HG03159 (cell line): ENCODE data around the gene SLC2A11.
"Not testable (repeated sequence)": the region's sequence is repeated elsewhere in the genome, so short reads cannot be mapped to it uniquely, and the experiment has no call there.

ENCODE experiments used
- ATAC-seq: cut with Tn5 transposase; IDR thresholded peaks from one replicate; pipeline ENCODE4 v1.9.1; 2021; ENCODE audit warnings: mild to moderate bottlenecking, moderate library complexity; ENCODE audit not compliant: unreplicated experiment

The SLC2A11 gene

DNA sequence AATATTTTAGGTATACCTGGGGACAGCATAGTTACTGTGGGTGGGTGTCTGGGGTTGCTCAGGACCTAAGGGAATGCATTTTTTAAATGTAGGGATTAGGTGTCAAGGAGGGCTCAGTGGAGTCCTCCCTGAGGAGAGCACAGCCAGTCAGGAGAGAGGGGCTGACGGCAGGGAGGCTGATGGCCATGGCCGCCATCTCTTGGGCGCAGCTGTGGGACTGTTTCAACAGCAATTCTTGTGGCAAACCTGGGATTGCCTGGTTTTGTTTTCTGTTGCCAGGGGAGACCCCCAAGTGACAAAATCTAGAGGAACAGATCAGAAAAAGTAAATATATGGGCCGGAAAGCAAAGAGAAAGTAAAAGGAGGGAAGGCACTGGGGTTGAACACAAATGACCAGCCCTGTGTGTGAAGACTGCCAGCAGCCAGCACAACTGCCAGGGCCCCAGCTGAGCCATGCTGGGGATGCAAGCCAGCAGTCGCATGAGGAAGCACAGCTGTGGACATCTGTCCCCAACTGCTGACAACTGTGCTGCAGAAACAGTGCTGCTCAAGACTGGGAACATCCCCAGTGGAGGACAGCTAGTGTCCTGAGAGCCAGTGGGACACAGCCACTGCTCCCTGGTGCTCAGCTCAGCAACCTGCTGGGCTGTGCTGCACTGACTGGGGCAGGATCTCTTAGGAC is 47.0 kb downstream of the SLC2A11 start:
- no peak for ATAC-seq

DNA sequence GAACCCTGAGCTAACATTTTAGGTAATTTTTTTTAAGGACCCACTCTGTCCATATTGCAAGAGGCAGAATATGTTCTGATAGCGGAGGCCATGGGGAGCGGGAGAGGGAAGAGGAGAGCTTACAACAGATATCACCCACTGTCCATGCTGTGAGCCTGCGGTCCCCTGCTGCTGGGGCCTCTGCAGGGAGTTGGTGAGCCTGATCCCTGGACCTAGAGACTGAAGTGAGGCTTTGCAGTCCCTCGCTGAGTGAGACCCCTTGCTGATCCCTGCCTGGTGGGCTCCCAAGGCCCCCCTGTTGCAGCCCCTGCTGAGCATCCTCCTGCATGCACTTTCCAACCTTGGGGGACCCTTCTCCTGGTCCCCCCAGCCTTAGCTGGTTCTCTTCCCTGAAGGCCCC is 49.0 kb downstream of the SLC2A11 start:
- ATAC-seq, result no peak

DNA sequence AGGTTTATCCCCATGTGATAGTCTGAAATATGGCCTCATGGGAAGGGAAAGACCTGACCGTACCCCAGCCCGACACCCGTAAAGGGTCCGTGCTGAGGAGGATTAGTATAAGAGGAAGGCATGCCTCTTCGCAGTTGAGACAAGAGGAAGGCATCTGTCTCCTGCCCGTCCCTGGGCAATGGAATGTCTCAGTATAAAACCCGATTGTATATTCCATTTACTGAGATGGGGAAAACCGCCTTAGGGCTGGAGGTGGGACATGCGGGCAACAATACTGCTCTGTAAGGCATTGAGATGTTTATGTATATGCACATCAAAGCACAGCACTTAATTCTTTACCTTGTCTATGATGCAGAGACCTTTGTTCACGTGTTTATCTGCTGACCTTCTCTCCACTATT is 49.7 kb downstream of the SLC2A11 start:
- not testable (repeated sequence) for ATAC-seq

DNA sequence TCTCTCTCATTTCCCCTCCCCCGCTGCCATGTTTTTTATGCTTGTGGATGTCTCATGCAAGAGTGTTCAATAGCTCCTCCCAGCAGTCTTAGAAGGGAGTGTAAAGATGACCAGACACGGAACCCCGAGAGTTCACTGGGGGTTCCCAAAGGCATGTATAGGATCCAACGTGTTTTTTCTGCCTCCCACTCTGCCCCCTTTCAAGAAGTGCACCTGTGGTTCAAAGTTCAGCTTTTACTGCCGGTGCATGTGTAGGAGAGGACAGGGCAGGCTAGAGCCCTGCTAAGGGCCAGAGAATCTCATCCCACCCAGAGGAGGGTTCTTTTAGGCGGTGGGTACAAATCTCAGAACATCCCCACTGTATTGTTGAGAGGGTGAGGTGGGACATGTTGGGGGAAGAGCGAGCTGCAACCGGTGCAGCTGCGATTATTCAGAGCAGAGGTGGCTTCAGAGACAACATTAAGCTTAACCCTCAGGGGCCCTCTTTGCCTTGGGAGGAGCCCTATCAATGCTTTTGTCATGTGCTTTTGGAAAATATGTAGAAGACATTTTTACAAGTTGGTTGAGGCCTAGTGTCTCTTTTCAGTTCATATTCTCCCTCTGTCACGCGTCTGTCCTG is 51.0 kb downstream of the SLC2A11 start:
- no peak for ATAC-seq

DNA sequence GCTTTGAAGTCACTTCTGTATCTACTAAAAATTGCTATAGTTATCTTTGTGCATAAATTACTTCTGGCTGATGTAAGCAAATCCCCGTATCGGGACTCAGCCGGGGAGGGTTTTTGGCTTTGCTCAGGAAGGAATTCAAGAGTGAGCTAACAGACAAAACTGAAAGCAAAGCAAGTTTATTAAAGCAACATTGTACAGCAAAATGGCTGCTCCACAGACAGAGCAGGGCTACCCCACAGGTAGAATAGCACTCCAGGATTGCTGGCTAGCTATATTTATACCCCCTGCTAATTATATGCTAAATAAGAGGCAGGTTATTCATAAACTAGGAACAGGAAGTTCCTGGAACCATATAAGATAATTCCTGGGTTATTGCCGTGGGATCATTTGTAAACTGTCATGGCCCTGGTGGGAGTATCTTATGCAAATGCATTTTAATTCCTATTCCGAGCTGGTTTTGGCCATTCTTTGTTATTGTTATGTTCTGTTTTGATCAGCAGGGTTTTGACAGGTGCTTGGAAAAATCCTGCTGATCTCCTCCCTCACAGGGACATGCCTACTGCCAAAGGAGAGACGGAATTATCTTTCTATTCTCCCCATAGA is 51.7 kb downstream of the SLC2A11 start:
- ATAC-seq, result no peak

DNA sequence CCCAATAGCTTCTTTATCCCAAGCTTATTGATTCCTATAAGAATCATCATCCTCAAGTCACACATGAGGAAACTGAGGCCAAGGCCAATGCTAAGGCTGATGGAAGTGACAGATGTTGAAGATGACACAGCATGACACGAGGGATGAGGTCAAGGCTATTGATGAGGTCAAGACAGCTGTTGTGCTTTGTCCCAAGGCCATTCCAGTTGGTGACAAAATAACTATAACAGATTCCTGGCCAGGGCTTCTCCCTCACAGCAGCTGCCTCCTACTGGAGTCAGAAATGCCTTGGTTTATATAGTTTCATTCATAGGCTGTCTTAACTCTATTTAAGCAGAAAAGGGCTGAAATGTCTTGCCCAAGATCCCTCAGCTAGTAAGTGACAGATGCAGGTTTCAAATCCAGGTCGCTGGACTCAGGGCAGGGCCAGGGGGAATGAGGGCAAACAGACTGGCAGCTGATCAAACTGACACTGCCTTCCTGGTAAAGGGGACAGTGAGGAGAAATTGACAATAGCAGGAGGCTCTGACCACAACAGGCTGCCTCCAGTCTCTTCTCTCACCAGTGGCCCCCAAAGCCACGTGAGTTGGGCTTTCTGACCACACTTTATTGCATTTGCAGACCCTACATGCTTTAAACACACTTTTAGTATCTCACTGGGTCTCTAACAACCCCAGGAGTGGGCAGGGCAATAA is 53.0 kb downstream of the SLC2A11 start:
- no peak for ATAC-seq

DNA sequence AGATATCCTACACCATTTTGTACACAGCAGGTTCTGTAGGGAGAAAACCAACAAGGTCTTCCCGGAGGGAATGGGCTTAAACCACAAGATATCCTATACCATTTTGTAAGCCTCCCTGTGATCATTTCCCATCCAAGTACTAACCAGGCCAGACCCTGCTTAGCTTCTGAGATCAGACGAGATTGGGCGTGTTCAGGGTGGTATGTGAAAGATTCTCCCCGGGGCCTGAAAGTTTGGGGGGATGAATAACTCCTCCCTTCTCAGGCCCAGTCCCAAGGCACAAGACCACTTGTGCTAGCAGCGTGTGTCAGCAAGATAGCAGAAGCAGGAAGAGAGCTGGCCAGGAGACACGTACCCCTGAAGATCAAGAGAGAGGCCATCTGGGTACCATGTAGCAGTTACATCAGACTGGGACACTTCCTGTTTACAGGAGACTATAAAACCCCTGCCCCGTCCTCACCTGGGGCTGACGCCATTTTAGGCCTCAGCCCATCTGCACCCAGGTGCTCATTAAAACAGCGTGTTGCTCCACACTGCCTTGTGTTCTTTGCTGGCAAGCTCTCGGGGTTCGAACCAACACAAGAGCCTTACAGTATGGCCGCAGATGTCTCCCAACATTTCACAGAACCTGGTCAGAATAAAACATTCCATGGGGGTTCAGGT is 53.8 kb downstream of the SLC2A11 start:
- ATAC-seq, result no peak

DNA sequence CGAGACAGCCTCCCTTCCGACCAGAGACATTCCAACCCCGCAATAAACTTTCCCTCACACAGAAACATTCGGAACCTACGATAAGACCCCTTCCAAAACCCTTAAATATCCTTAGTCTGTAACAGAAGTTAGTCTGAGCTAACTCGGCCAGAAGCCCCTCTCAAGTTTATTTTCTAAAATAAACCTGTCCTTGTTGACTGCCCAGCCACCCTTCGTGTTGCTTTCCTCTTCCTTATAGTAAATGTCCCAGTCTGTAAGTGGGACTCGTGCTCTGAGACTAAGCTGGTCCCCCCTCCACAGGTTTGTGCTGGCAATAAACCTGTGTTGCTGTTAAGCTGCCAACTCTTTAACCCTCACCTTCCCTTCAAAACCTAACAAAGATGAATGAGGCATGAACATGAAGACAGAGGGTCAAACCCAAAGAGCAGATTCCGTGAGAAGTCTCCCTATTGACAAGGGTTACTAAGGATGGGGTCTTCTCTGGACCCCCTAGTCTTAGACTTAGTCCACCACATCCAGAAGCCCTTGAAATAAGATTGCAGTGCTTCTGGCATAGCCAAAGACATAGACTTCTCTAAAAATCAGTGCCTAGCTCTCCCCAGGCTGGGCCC is 54.7 kb downstream of the SLC2A11 start:
- ATAC-seq, result no peak

DNA sequence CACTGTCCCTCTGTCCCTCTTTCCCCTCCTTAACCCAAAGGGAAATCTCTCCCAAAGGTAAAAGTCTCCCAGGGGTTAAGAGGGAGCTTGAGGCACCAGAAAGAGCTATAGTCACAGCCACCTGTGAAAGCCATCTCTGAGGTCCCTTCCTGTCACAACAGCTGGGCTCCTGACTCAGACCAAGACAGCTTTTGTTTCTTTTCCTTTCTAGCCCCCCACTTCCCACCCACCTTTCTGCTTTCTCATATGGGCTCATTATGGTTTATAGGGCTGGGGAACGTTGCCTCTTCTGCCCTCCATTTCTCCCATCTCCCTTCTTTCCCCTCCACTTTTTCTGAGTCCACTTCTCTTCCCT is 55.6 kb downstream of the SLC2A11 start:
- ATAC-seq, result peak; percentile 11

DNA sequence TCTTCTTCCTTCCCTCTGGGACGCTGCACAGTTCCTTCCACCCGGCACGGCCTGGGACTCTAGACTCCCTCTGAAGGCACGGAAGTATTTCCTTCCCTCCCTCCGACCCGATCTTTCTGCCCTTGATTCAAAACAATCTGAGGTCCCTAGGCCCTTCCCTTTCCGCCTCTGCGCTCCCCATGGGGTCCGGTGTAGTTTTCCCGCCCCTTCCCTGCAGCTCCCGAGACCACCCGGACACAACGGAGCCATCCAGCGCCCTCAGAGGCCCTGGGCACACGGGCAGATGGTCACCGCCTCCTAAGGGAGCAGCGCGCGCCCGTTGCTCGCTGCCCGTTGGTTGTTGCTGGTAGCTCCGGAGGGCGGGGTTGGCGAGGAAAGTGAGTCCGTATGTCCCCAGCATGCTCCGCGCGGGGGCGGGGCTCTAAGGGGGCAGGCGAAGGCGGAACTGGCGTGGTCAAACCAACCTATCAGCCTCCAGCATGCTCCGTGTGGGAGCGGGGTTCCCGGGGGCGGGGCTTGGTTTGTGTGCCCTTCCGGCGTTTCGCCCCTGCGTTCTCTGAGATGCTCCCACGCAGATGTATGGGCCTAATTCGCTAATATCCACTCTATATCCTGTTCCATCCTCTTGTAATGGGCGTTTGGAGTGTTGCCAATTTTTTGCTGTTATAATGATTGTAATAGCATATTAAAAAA is 56.1 kb downstream of the SLC2A11 start:
- peak; percentile 96 for ATAC-seq

DNA sequence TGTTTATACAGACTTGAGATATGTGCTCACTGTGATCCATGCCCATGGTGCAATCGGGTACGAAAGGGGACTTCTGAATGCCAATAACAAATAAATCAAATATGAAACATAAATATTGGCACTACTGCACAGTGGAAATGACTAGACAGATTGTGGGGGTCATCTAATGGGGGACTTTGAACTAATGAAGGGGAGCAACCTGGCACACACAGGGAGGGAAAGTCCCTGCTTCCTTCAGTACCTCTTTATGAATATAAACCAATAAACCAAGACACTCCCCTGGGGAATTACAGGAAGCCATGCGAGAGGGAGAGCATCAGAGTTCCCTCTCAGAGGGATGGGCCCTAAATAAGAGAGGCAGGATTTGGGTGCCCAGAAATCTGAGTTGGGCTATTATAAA is 57.6 kb downstream of the SLC2A11 start:
- no peak for ATAC-seq

DNA sequence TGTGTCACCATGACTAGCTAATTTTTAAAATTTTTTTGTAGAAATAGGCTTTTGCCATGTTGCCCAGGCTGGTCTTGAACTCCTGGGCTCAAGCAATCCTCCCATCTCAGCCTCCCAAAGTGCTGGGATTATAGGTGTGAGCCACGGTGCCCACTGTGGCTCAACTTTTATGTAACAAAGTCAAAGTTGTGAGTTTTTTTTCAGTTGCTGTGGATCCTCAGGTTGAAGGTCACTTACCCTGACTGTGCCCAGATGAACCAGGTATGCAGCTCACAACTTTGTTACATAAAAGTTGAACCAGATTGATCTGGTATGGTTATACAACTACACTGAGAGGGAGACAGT is 62.6 kb downstream of the SLC2A11 start:
- ATAC-seq, result not testable (repeated sequence)

DNA sequence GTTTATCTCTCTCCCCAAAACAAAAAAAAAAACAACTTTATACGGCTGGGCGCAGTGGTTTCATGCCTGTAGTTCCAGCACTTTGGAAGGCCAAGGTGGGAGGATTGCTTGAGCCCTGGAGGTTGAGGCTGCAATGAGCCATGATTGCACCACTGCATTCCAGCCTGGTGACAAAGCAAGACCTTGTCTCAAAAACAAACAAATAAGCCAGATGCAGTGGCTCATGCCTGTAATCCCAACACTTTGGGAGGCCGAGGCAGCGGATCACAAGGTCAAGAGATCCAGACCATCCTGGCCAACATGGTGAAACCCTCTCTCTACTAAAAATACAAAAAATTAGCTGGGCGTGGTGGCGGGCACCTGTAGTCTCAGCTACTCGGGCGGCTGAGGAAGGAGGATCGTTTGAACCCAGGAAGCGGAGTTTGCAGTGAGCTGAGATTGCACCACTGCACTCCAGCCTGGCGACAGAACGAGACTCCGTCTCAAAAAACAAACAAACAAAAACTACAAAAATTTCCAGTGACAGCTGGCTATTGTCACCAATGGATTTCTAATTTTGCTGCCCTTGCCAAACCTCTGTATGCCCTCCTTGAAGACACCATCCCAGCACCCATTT is 64.0 kb downstream of the SLC2A11 start:
- not testable (repeated sequence) for ATAC-seq

DNA sequence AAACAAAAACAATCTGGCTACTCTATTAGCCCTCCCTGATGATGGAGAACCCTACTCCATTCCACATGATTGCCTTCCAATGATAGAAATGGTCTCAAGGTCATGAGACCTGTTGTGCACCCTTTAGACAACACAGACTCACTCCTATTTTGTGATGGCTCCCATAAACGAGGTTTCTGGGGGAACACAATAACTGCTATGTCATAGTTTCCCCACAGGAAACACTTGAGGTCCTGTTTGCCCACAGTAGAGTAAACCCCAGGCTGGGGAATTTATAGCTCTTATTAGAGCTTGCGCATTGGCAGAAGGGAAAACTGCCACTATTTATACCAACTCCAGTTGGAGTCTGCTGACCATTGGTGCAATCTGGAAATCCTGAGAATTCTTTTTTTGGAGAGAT is 65.2 kb downstream of the SLC2A11 start:
- ATAC-seq, result no peak

DNA sequence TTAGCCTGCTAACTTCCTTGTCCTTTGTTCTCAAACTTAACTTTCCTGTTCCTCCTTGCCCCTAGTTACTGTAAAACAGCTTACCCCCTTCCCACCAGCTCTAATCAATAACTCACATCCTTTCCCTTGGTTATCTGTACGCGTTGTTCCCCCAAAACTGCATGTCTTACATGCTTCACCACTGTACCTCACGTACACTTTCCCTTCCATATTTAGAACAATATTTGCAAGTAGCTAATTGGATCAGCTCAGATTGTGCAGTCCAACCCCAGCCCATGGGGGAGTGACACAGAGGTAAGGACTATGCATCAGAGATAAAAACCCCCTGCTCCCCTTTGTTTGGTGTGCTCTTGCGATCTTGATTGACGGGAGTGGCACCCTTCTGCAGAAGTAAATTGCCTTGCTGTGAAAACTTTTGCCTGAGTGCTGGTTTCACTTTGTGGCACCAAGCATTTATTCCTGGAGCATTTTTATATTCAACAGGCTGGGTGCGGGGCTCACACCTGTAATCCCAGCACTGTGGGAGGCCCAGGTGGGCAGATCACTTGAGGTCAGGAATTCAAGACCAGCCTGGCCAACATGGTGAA is 67.4 kb downstream of the SLC2A11 start:
- no peak for ATAC-seq

DNA sequence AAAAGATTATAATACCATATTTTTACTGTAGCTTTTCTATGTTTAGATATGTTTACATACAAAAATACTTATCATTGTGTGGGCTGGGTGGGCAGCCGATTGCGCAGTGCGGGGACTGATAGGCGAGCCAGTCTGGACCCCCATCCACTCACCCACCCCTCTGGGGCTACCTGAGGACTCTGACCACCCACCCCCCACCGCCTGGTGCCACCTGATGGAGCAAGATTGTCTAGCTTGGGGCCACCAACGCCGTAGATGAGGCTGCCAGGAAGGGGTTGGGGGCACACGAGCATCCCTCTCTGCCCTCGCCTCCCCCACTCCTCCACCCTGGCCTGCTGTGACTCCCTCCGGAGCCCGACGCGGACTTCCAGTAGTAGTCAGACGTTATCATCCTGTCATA is 68.9 kb downstream of the SLC2A11 start:
- ATAC-seq, result no peak
